GM13976 (cell line): ENCODE data around the gene SLC39A13.

ENCODE experiments used
- DNase-seq: peaks from one replicate; pipeline ENCODE4 v3.0.0; 2012; ENCODE audit warnings: low spot score
- CTCF ChIP-seq: IDR thresholded peaks from 2 replicates; pipeline ENCODE4 v1.5.1; 2012; ENCODE audit warnings: borderline replicate concordance, mild to moderate bottlenecking; ENCODE audit not compliant: insufficient read depth; ENCODE audit errors: extremely low read depth, missing control alignments, control extremely low read depth
- in situ Hi-C: fragments of 300-500 bp; cut with MboI; formaldehyde crosslinking; loops from one replicate; pipeline ENCODE4 v1.12.0; 2022; ENCODE audit warnings: low sequenced_read_pairs, mixed read lengths, inconsistent platforms; ENCODE audit not compliant: unreplicated experiment

The SLC39A13 gene

GRCh38 chr11:47425611-47426010, 17.2 kb downstream of the SLC39A13 start:
- no peak for DNase-seq
- no peak for TF ChIP-seq CTCF
- in situ Hi-C loops = no loop called here

GRCh38 chr11:47426062-47426956, 17.9 kb downstream of the SLC39A13 start, which contains the start of gene PSMC3:
Gene PSMC3 (minus strand): TSS chr11:47426439. CDS start chr11:47426279, 160 bp downstream.
- peak; percentile 98 for DNase-seq
- in situ Hi-C loops = no loop called here
- no peak for TF ChIP-seq CTCF

- in situ Hi-C loops = no loop called here
- TF ChIP-seq CTCF = no peak
- DNase-seq = no peak
Observed at GRCh38 chr11:47430524-47430923, 22.1 kb downstream of the SLC39A13 start.

- DNase-seq = no peak
- in situ Hi-C loops = no loop called here
- TF ChIP-seq CTCF = no peak
Observed at GRCh38 chr11:47431356-47432083, 23.1 kb downstream of the SLC39A13 start.

GRCh38 chr11:47433157-47433556, 24.8 kb downstream of the SLC39A13 start:
- TF ChIP-seq CTCF = no peak
- no peak for DNase-seq
- in situ Hi-C loops = no loop called here

- DNase-seq = no peak
- TF ChIP-seq CTCF = no peak
- in situ Hi-C loops = no loop called here
Observed at GRCh38 chr11:47434011-47434786, 25.8 kb downstream of the SLC39A13 start.
